GM18526 (cell line): ENCODE measurements around the gene AQP6.

Experiments
- POLR2A ChIP-seq: IDR thresholded peaks from 3 replicates; pipeline ENCODE4 v1.6.1; 2011; ENCODE audit not compliant: insufficient read length; ENCODE audit errors: extremely low read depth

Gene AQP6

DNA sequence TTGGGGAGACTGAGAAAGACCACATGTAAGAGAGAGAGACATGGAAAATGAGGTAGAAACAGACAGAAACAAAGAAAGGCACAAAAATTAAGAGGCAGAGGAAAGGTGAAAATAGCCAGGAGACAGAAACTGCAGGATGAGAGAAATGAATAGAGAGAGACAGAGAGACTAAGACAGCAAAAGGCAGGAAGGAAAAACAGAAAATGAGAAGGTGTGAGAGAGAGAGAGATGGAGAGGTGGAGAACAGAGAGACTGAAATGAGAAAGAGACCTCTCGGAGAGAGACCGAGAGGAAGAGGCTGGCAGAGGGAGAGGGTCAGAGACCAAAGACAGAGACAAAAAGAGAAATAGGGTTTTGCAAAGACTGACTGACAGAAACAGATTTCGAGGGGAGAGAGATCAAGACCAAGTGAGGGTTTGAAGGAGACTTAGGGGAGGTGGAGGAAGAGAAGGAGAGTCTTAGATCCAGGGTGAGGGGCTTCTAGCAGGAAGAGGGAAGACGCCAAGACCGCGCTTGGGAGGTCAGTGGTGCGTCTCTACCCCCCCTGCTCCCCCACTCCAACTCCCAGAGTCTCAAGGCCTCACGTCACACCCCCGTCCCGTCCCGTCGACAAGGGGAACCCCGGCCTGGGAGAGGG lies 12.2 kb upstream of the AQP6 start:
- no peak for TF ChIP-seq POLR2A

DNA sequence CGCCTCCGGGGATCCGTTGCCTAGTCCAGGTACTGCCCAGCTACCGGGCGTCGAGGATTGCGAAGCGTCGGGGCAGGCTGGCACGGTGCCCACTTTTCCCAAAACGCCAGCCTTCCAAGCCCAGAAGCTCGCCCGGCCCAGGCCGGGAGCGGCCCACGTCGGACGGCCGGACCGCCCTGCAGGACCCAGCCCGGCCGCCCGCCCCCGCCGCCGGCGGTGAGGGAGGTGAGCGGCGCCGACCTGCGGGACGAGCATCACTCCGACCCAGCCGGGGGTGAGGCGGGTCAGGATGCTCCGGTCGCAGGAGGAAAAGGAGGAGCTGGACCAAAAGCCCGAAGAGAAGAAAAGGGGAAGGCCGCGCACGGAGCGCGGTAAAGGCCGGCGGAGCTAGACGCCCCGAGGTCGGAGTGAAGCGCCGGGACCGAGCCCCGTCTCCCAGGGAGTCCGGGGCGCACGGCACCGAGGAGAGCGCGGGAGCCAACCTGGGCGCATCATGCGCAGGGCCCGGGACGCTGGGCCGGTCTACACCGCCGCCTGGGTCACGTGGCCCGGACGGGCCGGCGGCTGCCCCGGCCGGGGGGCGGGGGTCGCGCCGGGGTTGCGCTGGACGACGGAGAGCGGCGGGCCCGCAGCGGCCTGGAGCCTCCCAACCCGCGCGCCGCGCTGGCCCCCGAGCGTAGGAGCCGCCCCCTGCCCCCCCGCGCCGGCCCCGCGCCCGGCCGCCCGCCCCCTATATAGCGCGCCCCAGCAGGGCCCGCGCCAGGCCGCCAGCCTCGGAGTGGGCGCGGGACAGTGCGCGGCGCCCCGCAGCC lies 11.4 kb upstream of the AQP6 start, which contains the start of gene AQP5:
Gene AQP5, plus strand, starts transcription at position 762 of the 812 bp plus-strand sequence. CDS start 146 bp downstream, outside the sequence.
- TF ChIP-seq POLR2A: no peak

GRCh38 chr12:49961993-49962764 lies 10.6 kb upstream of the AQP6 start:
- no peak for TF ChIP-seq POLR2A

GRCh38 chr12:49962861-49963765 lies 9.6 kb upstream of the AQP6 start:
- TF ChIP-seq POLR2A: no peak

DNA sequence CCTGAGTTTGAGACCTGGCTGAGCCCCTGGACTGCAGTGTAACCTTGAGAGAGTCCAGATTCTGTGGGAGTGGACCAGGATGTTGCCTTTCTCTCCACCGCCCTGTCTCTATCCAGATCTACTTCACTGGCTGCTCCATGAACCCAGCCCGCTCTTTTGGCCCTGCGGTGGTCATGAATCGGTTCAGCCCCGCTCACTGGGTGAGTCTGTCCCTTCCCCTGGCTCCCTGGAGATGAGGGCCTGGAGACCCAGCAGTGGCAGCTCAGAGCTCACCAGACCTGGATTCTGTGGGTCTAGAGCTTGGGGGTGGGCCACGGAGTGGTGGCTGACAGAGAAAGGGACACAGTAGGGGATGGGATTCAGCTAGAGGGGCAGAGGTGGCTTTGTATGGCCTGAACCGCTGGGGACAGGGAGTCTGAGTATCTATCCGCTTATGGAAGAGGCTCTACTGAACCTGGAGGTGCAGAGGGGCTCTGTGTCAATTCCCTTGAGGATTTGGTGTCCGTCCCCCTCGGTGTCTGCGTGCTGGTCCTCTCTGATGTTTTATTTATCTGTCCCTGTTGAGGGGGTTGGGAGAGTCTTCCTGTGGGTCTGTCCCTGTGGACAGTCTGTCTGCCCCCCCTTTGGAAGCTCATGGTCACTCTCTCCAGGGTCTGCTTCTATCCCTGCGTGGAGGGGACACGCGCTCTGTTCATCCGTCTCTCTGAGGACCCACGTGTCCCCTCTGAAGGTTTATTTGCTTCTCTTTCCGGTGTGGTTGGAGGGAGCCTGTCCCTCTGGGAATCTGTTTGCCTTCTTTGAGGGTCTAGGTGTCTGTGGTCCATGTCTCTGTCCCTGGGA lies 8.6 kb upstream of the AQP6 start:
- TF ChIP-seq POLR2A: no peak

- TF ChIP-seq POLR2A: no peak
Observed at GRCh38 chr12:49964849-49965624, 7.7 kb upstream of the AQP6 start.

DNA sequence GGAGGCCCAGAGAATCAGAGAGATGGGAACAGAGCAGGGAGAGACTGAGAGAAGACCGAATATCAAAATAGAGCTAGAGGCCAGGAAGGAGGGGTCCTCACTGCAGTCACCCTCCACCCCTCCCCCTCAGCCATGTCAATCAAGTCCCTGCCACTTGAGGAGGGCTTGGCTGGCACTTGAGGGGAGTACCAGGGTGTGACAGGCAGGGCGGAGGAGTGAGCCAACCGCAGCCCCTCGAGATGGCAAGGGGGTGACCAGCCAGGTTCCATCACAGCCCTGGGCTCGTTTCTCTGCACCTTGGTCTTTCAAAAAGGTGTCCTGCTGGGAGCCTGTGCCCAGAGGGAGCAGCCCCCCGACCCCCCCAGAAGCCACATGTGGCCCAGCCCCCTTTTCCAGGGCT lies 6.9 kb upstream of the AQP6 start:
- TF ChIP-seq POLR2A: no peak

- TF ChIP-seq POLR2A: no peak
Observed at GRCh38 chr12:49966511-49967041, 6.2 kb upstream of the AQP6 start.

DNA sequence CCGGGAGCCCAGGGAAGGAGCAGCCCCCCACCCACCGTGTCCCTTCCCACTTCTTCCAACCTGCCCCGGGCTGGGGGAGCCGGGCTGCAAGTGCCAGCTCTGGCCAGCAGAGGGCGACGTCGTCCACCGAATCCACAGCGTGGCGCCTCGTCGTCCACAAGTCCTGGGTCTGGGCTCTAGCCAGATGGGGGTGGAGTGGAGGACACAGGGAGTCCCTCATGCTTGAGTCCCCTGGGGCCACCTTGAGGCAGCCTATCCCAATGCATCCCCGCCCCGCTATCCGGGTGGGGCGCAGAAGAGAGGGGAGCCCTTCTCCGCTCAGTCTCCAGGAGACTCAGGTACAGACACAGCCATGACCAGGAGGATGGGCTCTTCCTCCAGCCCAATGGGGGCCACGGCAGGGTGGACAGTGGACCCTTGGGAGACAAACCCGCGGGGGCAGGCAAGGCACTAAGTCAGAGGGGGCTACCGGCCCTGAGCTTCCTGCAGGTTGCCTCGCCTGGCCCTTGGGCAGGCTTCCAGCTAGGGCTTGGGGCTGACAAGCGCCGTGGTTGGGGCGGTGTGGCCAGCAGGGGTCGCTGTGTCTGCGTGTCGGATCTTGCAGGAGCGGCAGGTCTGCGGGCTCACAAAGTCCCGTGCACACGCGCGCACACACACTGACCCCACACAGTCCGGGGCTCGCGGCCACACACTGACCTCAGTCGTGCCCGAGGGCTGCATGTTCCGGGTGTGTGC lies 5.5 kb upstream of the AQP6 start:
- TF ChIP-seq POLR2A: no peak

DNA sequence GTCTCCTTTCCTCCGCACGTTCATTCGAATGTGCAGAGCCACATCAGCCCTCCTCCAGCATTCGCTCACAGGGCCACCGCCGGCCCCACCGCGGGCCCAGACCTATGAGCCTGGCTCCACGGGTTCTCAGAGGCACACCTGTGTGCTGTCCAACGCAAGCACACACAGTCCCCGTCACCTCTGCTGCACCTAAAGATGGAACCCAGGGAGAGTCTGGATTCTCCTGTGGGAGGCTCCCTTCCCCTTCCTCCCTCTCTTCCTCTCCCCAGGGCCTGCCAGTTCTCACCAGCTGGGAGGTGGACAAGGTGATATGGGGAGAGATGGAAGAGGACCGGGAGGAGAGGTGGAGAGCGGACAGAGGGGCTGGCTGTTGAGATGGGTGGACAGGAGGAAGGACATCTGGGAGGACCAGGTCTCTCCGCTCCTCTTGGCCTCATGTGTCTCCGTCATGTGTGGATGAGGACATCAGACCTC lies 4.9 kb upstream of the AQP6 start:
- no peak for TF ChIP-seq POLR2A

DNA sequence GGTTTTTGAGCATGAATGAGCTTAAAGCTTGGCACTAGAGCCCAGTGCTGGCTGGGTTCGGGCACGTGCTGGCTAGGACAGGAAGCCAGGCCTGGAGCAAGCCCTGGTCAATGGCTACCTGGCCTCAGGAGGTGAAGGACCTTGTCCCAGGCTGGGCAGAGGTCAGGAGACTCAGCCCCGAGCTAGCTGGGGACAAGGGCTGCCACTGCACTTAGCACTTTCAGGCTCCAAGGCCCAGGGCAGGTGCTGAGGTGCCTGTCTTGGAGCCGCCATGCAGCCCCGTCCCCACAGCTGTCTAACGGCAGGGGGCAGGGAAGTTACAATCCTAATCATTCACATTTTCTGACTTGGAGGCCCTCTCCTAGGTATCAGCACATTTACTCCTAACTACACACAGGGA lies 4.3 kb upstream of the AQP6 start:
- TF ChIP-seq POLR2A: no peak

- no peak for TF ChIP-seq POLR2A
Observed at GRCh38 chr12:49969027-49969426, 3.7 kb upstream of the AQP6 start.
